HEK293 (cell line): ENCODE measurements around the gene MTUS2.

ENCODE experiments used
- CTCF ChIA-PET: fragments of 350-600 bp; formaldehyde crosslinking; extraction: SDS; loops from one replicate; lab custom pipeline; 2021; ENCODE audit warnings: antibody characterized with exemption; lab: Yijun Ruan, JAX
- POLR2A ChIA-PET: fragments of 300-600 bp; formaldehyde crosslinking; extraction: SDS; loops from one replicate; lab custom pipeline; 2020; ENCODE audit warnings: antibody characterized with exemption, inconsistent platforms; lab: Yijun Ruan, JAX
- H3K27ac ChIP-seq: fragments of 200-500 bp; sonication (Bioruptor generic); 2 replicates; pipeline ENCODE4 v1.5.1; 2014; ENCODE audit warnings: low read depth, low read length, control low read depth, inconsistent platforms; ENCODE audit errors: extremely low read depth
- H3K36me3 ChIP-seq, 2 experiments: fragments of 200-500 bp in 1 of 2; sonication (Bioruptor generic) in 1 of 2; 1 replicate in 1 of 2; 2 replicates in 1 of 2; pipeline ENCODE4 v1.5.1; 2014 to 2017; ENCODE audit warnings: inconsistent platforms in 2 of 2, low read length in 2 of 2; ENCODE audit not compliant: control insufficient read depth in 2 of 2, insufficient read depth in 1 of 2
- H3K4me1 ChIP-seq: fragments of 200-500 bp; sonication (Bioruptor generic); 2 replicates; pipeline ENCODE4 v1.5.1; 2014; ENCODE audit warnings: mild to moderate bottlenecking, low read length, inconsistent platforms; ENCODE audit not compliant: control insufficient read depth, insufficient read depth
- H3K4me3 ChIP-seq: 2 replicates; pipeline ENCODE4 v1.5.1; 2011; ENCODE audit warnings: low read depth, mild to moderate bottlenecking, control low read depth, low read length, moderate library complexity
- H3K9me3 ChIP-seq: fragments of 200-500 bp; sonication (Bioruptor generic); 2 replicates; pipeline ENCODE4 v1.5.1; 2014; ENCODE audit warnings: low read depth, low read length, inconsistent platforms; ENCODE audit not compliant: control insufficient read depth, insufficient read depth
- BCL11A ChIP-seq: fragments of 450-650 bp; formaldehyde crosslinking; IDR thresholded peaks from 2 replicates; pipeline ENCODE4 v1.5.1; 2016; ENCODE audit warnings: low read depth, missing biosample characterization, missing genetic modification characterization
- FEZF1 ChIP-seq: fragments of 450-650 bp; formaldehyde crosslinking; IDR thresholded peaks from 2 replicates; pipeline ENCODE4 v1.5.1; 2016; ENCODE audit warnings: missing biosample characterization, missing genetic modification characterization
- HIC1 ChIP-seq: fragments of 450-650 bp; formaldehyde crosslinking; IDR thresholded peaks from 2 replicates; pipeline ENCODE4 v1.5.1; 2016; ENCODE audit warnings: missing biosample characterization, missing genetic modification characterization
- KLF9 ChIP-seq: fragments of 450-650 bp; formaldehyde crosslinking; IDR thresholded peaks from 2 replicates; pipeline ENCODE4 v1.5.1; 2016; ENCODE audit warnings: missing biosample characterization, missing genetic modification characterization, low read depth
- OVOL3 ChIP-seq: fragments of 450-650 bp; formaldehyde crosslinking; IDR thresholded peaks from 2 replicates; pipeline ENCODE4 v1.5.1; 2016; ENCODE audit warnings: missing biosample characterization, missing genetic modification characterization
- ZBTB1 ChIP-seq: fragments of 450-650 bp; formaldehyde crosslinking; IDR thresholded peaks from 2 replicates; pipeline ENCODE4 v1.5.1; 2016; ENCODE audit warnings: missing biosample characterization, missing genetic modification characterization
- ZBTB6 ChIP-seq: fragments of 450-650 bp; formaldehyde crosslinking; IDR thresholded peaks from 2 replicates; pipeline ENCODE4 v1.5.1; 2017; ENCODE audit warnings: missing biosample characterization, missing genetic modification characterization
- ZNF169 ChIP-seq: fragments of 450-650 bp; formaldehyde crosslinking; IDR thresholded peaks from 2 replicates; pipeline ENCODE4 v1.5.1; 2016; ENCODE audit warnings: missing biosample characterization, missing genetic modification characterization
- ZNF292 ChIP-seq: fragments of 450-650 bp; formaldehyde crosslinking; IDR thresholded peaks from 2 replicates; pipeline ENCODE4 v1.5.1; 2016; ENCODE audit warnings: low read depth, missing biosample characterization, missing genetic modification characterization, borderline replicate concordance
- ZNF335 ChIP-seq: fragments of 450-650 bp; formaldehyde crosslinking; conservative IDR thresholded peaks from 2 replicates; pipeline ENCODE4 v1.5.1; 2016; ENCODE audit warnings: missing biosample characterization, missing genetic modification characterization
- ZNF560 ChIP-seq: fragments of 450-650 bp; formaldehyde crosslinking; IDR thresholded peaks from 2 replicates; pipeline ENCODE4 v1.5.1; 2017; ENCODE audit warnings: missing biosample characterization, missing genetic modification characterization, borderline replicate concordance
- ZNF561 ChIP-seq: fragments of 450-650 bp; IDR thresholded peaks from 2 replicates; pipeline ENCODE4 v1.5.1; 2018; ENCODE audit warnings: missing biosample characterization, missing genetic modification characterization, borderline replicate concordance
- ZNF596 ChIP-seq: fragments of 450-650 bp; IDR thresholded peaks from 2 replicates; pipeline ENCODE4 v1.5.0; 2018; ENCODE audit warnings: missing biosample characterization, mild to moderate bottlenecking, missing genetic modification characterization, moderate library complexity
- ZNF621 ChIP-seq: fragments of 450-650 bp; formaldehyde crosslinking; IDR thresholded peaks from 2 replicates; pipeline ENCODE4 v1.5.1; 2017; ENCODE audit warnings: missing biosample characterization, missing genetic modification characterization
- ZNF792 ChIP-seq: fragments of 450-650 bp; formaldehyde crosslinking; IDR thresholded peaks from 2 replicates; pipeline ENCODE4 v1.5.1; 2016; ENCODE audit warnings: missing biosample characterization, missing genetic modification characterization
- TF ChIP-seq, protein P1 (sequence below): fragments of 450-650 bp; formaldehyde crosslinking; IDR thresholded peaks from 2 replicates; pipeline ENCODE4 v1.5.1; 2016; ENCODE audit warnings: missing biosample characterization, missing genetic modification characterization, low read depth
- TF ChIP-seq, protein P2 (sequence below): fragments of 450-650 bp; formaldehyde crosslinking; conservative IDR thresholded peaks from 2 replicates; pipeline ENCODE4 v1.5.1; 2016; ENCODE audit warnings: low read depth, missing biosample characterization, missing genetic modification characterization
- TF ChIP-seq, protein P3 (sequence below): fragments of 450-650 bp; formaldehyde crosslinking; IDR thresholded peaks from 2 replicates; pipeline ENCODE4 v1.5.1; 2016; ENCODE audit warnings: missing biosample characterization, missing genetic modification characterization
- TF ChIP-seq, protein P4 (sequence below): fragments of 450-650 bp; formaldehyde crosslinking; IDR thresholded peaks from 2 replicates; pipeline ENCODE4 v1.5.1; 2016; ENCODE audit warnings: missing biosample characterization, missing genetic modification characterization, borderline replicate concordance

The MTUS2 gene

GRCh38 chr13:29224206-29224605 lies 404.1 kb downstream of the MTUS2 start (continued):
- no peak for TF ChIP-seq ZBTB6 (tag by site-specific recombination)
- TF ChIP-seq, protein P1, sequence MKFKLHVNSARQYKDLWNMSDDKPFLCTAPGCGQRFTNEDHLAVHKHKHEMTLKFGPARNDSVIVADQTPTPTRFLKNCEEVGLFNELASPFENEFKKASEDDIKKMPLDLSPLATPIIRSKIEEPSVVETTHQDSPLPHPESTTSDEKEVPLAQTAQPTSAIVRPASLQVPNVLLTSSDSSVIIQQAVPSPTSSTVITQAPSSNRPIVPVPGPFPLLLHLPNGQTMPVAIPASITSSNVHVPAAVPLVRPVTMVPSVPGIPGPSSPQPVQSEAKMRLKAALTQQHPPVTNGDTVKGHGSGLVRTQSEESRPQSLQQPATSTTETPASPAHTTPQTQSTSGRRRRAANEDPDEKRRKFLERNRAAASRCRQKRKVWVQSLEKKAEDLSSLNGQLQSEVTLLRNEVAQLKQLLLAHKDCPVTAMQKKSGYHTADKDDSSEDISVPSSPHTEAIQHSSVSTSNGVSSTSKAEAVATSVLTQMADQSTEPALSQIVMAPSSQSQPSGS (tag by site-specific recombination) = no peak
- no peak for TF ChIP-seq ZNF169
- no peak for TF ChIP-seq ZNF335
- TF ChIP-seq, protein P2, sequence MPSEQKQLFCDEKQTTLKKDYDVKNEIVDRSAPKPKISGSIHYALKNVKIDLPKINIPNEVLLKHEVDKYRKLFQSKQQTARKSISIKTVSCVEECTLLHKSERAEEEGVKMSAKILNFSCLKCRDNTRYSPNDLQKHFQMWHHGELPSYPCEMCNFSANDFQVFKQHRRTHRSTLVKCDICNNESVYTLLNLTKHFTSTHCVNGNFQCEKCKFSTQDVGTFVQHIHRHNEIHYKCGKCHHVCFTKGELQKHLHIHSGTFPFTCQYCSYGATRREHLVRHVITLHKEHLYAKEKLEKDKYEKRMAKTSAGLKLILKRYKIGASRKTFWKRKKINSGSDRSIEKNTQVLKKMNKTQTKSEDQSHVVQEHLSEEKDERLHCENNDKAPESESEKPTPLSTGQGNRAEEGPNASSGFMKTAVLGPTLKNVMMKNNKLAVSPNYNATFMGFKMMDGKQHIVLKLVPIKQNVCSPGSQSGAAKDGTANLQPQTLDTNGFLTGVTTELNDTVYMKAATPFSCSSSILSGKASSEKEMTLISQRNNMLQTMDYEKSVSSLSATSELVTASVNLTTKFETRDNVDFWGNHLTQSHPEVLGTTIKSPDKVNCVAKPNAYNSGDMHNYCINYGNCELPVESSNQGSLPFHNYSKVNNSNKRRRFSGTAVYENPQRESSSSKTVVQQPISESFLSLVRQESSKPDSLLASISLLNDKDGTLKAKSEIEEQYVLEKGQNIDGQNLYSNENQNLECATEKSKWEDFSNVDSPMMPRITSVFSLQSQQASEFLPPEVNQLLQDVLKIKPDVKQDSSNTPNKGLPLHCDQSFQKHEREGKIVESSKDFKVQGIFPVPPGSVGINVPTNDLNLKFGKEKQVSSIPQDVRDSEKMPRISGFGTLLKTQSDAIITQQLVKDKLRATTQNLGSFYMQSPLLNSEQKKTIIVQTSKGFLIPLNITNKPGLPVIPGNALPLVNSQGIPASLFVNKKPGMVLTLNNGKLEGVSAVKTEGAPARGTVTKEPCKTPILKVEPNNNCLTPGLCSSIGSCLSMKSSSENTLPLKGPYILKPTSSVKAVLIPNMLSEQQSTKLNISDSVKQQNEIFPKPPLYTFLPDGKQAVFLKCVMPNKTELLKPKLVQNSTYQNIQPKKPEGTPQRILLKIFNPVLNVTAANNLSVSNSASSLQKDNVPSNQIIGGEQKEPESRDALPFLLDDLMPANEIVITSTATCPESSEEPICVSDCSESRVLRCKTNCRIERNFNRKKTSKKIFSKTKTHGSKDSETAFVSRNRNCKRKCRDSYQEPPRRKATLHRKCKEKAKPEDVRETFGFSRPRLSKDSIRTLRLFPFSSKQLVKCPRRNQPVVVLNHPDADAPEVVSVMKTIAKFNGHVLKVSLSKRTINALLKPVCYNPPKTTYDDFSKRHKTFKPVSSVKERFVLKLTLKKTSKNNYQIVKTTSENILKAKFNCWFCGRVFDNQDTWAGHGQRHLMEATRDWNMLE (tag by site-specific recombination) = no peak

DNA sequence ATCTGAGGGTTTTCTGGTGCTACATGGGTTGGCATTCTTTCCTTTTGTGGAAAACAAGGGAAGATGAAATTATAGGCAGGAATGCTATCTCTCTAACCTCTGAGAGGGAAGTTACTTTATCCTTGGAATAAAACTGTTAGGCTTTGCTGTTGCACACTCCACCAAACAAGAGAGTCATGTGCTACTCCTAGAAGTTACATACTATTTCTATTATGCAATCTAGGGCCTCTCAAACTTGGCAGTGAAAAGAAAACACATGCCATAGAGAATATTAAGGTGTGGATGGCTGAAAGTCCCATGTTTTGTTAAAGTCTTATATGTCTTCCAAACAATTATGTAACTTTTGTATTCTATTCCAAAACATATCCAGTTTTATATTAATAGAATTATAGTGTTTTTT lies 407.4 kb downstream of the MTUS2 start:
- Histone ChIP-seq H3K27ac (no peak overlapping the region), H3K36me3 (no peaks in the 10 kb centered on the region), H3K4me1 (no peaks in the 10 kb centered on the region), H3K4me3 (no peak overlapping the region), H3K9me3 (no peaks in the 10 kb centered on the region)
- POLR2A ChIA-PET = interaction anchor here (0.7 kb wide), 1 partner anchor 94 kb away, joined by 4 read pairs; no protein-coding TSS in a partner anchor
- TF ChIP-seq OVOL3 (tag by site-specific recombination) (no peak), ZNF596 (tag by site-specific recombination) (no peak), ZNF560 (tag by site-specific recombination) (no peak), ZNF561 (tag by site-specific recombination) (no peak), HIC1 (tag by site-specific recombination) (no peak), KLF9 (tag by site-specific recombination) (no peak), ZBTB1 (tag by site-specific recombination) (no peak), BCL11A (tag by site-specific recombination) (no peak), ZNF292 (tag by site-specific recombination) (no peak), ZNF792 (tag by site-specific recombination) (no peak), ZNF621 (no peak), FEZF1 (tag by site-specific recombination) (no peak)
- TF ChIP-seq, protein P3, sequence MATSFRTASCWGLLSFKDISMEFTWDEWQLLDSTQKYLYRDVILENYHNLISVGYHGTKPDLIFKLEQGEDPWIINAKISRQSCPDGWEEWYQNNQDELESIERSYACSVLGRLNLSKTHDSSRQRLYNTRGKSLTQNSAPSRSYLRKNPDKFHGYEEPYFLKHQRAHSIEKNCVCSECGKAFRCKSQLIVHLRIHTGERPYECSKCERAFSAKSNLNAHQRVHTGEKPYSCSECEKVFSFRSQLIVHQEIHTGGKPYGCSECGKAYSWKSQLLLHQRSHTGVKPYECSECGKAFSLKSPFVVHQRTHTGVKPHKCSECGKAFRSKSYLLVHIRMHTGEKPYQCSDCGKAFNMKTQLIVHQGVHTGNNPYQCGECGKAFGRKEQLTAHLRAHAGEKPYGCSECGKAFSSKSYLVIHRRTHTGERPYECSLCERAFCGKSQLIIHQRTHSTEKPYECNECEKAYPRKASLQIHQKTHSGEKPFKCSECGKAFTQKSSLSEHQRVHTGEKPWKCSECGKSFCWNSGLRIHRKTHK (tag by site-specific recombination) = no peak
- TF ChIP-seq, protein P4, sequence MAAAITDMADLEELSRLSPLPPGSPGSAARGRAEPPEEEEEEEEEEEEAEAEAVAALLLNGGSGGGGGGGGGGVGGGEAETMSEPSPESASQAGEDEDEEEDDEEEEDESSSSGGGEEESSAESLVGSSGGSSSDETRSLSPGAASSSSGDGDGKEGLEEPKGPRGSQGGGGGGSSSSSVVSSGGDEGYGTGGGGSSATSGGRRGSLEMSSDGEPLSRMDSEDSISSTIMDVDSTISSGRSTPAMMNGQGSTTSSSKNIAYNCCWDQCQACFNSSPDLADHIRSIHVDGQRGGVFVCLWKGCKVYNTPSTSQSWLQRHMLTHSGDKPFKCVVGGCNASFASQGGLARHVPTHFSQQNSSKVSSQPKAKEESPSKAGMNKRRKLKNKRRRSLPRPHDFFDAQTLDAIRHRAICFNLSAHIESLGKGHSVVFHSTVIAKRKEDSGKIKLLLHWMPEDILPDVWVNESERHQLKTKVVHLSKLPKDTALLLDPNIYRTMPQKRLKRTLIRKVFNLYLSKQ (tag by site-specific recombination) = no peak
- CTCF ChIA-PET = interaction anchor here (0.6 kb wide), 1 partner anchor 407 kb away, joined by 3 read pairs; no protein-coding TSS in a partner anchor
